Ovary (tissue), 9 donors: ENCODE measurements around the gene NUDT16L1. TPM values are rescaled to one million over a fixed set of nuclear protein-coding genes. Genes with fewer than 3 reads are reported as not detected.
"Not testable (repeated sequence)": the region's sequence is repeated elsewhere in the genome, so short reads cannot be mapped to it uniquely, and the experiment has no call there.

Experiments
- DNase-seq, 5 donors: peaks; one replicate each; pipeline ENCODE4 v3.0.0-alpha.2; 2019 to 2020
- H3K27ac ChIP-seq, 2 donors: fragments of 200-600 bp; one replicate each; pipeline versions ENCODE4 v1.5.1 to v1.8.0; 2019 to 2022
- H3K27me3 ChIP-seq: fragments of 200-600 bp; one replicate; pipeline ENCODE4 v1.8.0; 2022
- H3K36me3 ChIP-seq: fragments of 200-600 bp; sonication (generic); one replicate; pipeline ENCODE4 v1.5.1; 2019
- H3K4me1 ChIP-seq: one replicate; pipeline ENCODE4 v1.8.1; 2013; ENCODE audit warnings: mild to moderate bottlenecking, moderate library complexity; ENCODE audit not compliant: insufficient read depth
- H3K4me3 ChIP-seq: fragments of 200-600 bp; sonication (generic); one replicate; pipeline ENCODE4 v1.5.1; 2017
- H3K9me3 ChIP-seq, 2 donors: fragments of 200-600 bp in 1 of 2; sonication (generic) in 1 of 2; one replicate each; pipeline versions ENCODE4 v1.5.1 to v1.8.1; 2013 to 2019; ENCODE audit warnings: mild to moderate bottlenecking in 1 of 2, moderate library complexity in 1 of 2
- CTCF ChIP-seq, 3 donors: fragments of 450-650 bp in 2 of 3; fragments of 200-600 bp in 1 of 3; IDR thresholded peaks; one replicate each; pipeline versions ENCODE4 v1.5.1 to v1.8.0; 2016 to 2022; ENCODE audit warnings: antibody characterized with exemption in 3 of 3, mild to moderate bottlenecking in 1 of 3
- EP300 ChIP-seq: sonication (generic); formaldehyde crosslinking; IDR thresholded peaks from one replicate; pipeline ENCODE4 v1.6.1; 2017; ENCODE audit warnings: antibody characterized with exemption
- POLR2A ChIP-seq: fragments of 450-650 bp; IDR thresholded peaks from one replicate; pipeline ENCODE4 v1.6.1; 2017; ENCODE audit warnings: antibody characterized with exemption, mild to moderate bottlenecking, moderate library complexity
- WGBS, 3 donors: extraction: QIAGEN DNeasy Blood & Tissue Kit in 1 of 3; methylation state at CpG; one replicate each; pipeline versions ENCODE4 v1.1.5 to v1.1.7; 2013 to 2017; 5-methylcytosine and 5-hydroxymethylcytosine counted together
- intact Hi-C, 4 donors: fragments of 100-400 bp; cut with DNase I; formaldehyde crosslinking; loops; one replicate each; pipeline versions ENCODE4 v1.11.0 to v1.15.1; 2022 to 2023
- polyA plus RNA-seq, 2 donors: library from polyadenylated mRNA; stranded (reverse); fragments of 200-250 nt in 1 of 2; fragments of 350-450 nt in 1 of 2; fragmentation: Illumina TruSeq in 1 of 2; extraction: RNeasy Lipid Tissue Mini Kit (QIAGEN cat#74804) in 1 of 2; gene quantifications; one replicate each; pipeline ENCODE4 v1.2.3, GENCODE V29; 2013 to 2014
- total RNA-seq, 7 donors: library from RNA; depleted of rRNA in 2 of 7; stranded (reverse); fragments of >200 nt in 2 of 7; fragmentation: NEBNext Ultra II Directional in 3 of 7; extraction: Animal tissue kit (Norgen Biotek cat#: 25700) in 3 of 7; gene quantifications; one replicate each; pipeline versions ENCODE4 v1.1.0 to v1.2.4, GENCODE V29; 2016 to 2023
- donor health status: DM: no; HTN: no; CAD: no; lungs with moderate emphysema.
- donor health status: DM: no; HTN: no; CAD: no.
- donor health status: Bipolar disorder and iron deficiency.
- donor health status: DM: yes; HTN: yes; CAD: no.
- donor health status: DM: no; HTN: no; CAD: no.
- donor health status: DM: yes; HTN: yes; CAD: no.

Gene NUDT16L1
- total and polyA plus RNA-seq, 9 donors: 8.1 to 33.6 (median 28.0) TPM

- peak; percentile 91 to 95 (median 94) for DNase-seq
- H3K27me3 ChIP-seq: no peaks in the 10 kb centered on the region
- H3K36me3 ChIP-seq: no peaks in the 10 kb centered on the region
- H3K4me1 ChIP-seq: peaks cover 2% of the 10 kb centered on the region
- peak within 1 kb of the TSS in 1 of 2 donors; percentile 65 for H3K27ac ChIP-seq
- H3K9me3 ChIP-seq: no peaks in the 10 kb centered on the region
- intact Hi-C loops: loop anchor here in 1 of 4 donors (5.0 kb wide), 1 partner anchor 42 kb away; the partner anchor contains the start of gene NUDT16L1
- peak within 1 kb of the TSS; percentile 98 for H3K4me3 ChIP-seq
- 0 to 1% (median 0%) methylated on average over 34 to 70 of the region's 70 CpGs for WGBS, 3 donors
- TF ChIP-seq POLR2A (peak; percentile 22), CTCF (IDR thresholded peaks at IDR 0.05) (no peak)
Measured at GRCh38 chr16:4734063-4734729, 40.8 kb downstream of the NUDT16L1 start, which contains the start of the genes ANKS3 and DNAAF8. Gene ANKS3 (minus strand): TSS chr16:4734271. CDS start chr16:4730149, 4,122 bp downstream. Gene DNAAF8 (plus strand): TSS chr16:4734537. CDS start chr16:4736515, 1,978 bp downstream.

- H3K36me3 ChIP-seq: no peaks in the 10 kb centered on the region
- H3K4me3 ChIP-seq: peak overlapping the region; percentile 98
- peak overlapping the region in 1 of 2 donors; percentile 65 for H3K27ac ChIP-seq
- H3K9me3 ChIP-seq: no peaks in the 10 kb centered on the region
- peak; percentile 88 to 93 (median 89) for DNase-seq
- TF ChIP-seq POLR2A (peak; percentile 7), EP300 (no peak), CTCF (IDR thresholded peaks at IDR 0.05) (no peak)
- intact Hi-C loops: loop anchor here in 1 of 4 donors (5.0 kb wide), 1 partner anchor 43 kb away; the partner anchor contains the start of gene NUDT16L1
- H3K27me3 ChIP-seq: no peaks in the 10 kb centered on the region
- 6 to 8% (median 7%) methylated on average over 37 to 38 of the region's 38 CpGs for WGBS, 3 donors
- peaks cover 2% of the 10 kb centered on the region for H3K4me1 ChIP-seq
Measured at GRCh38 chr16:4734730-4735535, 41.6 kb downstream of the NUDT16L1 start.

GRCh38 chr16:4736546-4736945 lies 43.2 kb downstream of the NUDT16L1 start:
- 75 to 81% (median 78%) methylated on average over 4 of the region's 4 CpGs for WGBS, 3 donors
- H3K27me3 ChIP-seq: no peaks in the 10 kb centered on the region
- H3K4me1 ChIP-seq: peaks cover 2% of the 10 kb centered on the region
- no peaks in the 10 kb centered on the region for H3K36me3 ChIP-seq
- no peak for TF ChIP-seq CTCF (IDR thresholded peaks at IDR 0.05)
- no peak for TF ChIP-seq POLR2A
- TF ChIP-seq EP300: no peak
- H3K27ac ChIP-seq: no peak overlapping the region
- intact Hi-C loops: no loop called here
- H3K4me3 ChIP-seq: no peak overlapping the region
- H3K9me3 ChIP-seq: no peaks in the 10 kb centered on the region
- no peak for DNase-seq

- no peaks in the 10 kb centered on the region for H3K27me3 ChIP-seq
- H3K9me3 ChIP-seq: no peaks in the 10 kb centered on the region
- DNase-seq: no peak
- WGBS, 3 donors: 68 to 70% (median 69%) methylated on average over 15 of the region's 15 CpGs
- no peaks in the 10 kb centered on the region for H3K36me3 ChIP-seq
- peaks cover 2% of the 10 kb centered on the region for H3K4me1 ChIP-seq
- H3K27ac ChIP-seq: no peak overlapping the region
- no peak overlapping the region for H3K4me3 ChIP-seq
- intact Hi-C loops: no loop called here
- no peak for TF ChIP-seq POLR2A
- TF ChIP-seq EP300: no peak
- no peak for TF ChIP-seq CTCF (IDR thresholded peaks at IDR 0.05)
Measured at GRCh38 chr16:4737545-4737944, 44.2 kb downstream of the NUDT16L1 start.

- DNase-seq, H3K4me3 ChIP-seq, H3K9me3 ChIP-seq, H3K36me3 ChIP-seq, H3K4me1 ChIP-seq, H3K27ac ChIP-seq, intact Hi-C loops, H3K27me3 ChIP-seq: not testable (repeated sequence)
- 63 to 68% (median 67%) methylated on average over 5 of the region's 5 CpGs for WGBS, 3 donors
Measured at GRCh38 chr16:4738370-4738769, 45.0 kb downstream of the NUDT16L1 start.
